Middle frontal gyrus (tissue), 1 donor: Measurements from ENCODE around the gene CENPO.

Source experiments
- DNase-seq: peaks from one replicate; pipeline ENCODE4 v3.0.0-alpha.2; 2015; ENCODE audit warnings: low spot score; ENCODE audit errors: extremely low spot score

The CENPO gene

GRCh38 chr2:24859968-24860600, 66.9 kb downstream of the CENPO start:
- no peak for DNase-seq

GRCh38 chr2:24860631-24861030, 67.4 kb downstream of the CENPO start:
- no peak for DNase-seq

GRCh38 chr2:24861500-24861899, 68.3 kb downstream of the CENPO start:
- DNase-seq = no peak

GRCh38 chr2:24863641-24864040, 70.4 kb downstream of the CENPO start:
- no peak for DNase-seq

GRCh38 chr2:24866946-24867345, 73.7 kb downstream of the CENPO start:
- no peak for DNase-seq

GRCh38 chr2:24870440-24870839, 77.2 kb downstream of the CENPO start:
- no peak for DNase-seq

GRCh38 chr2:24870891-24871705, 77.9 kb downstream of the CENPO start:
- no peak for DNase-seq

- no peak for DNase-seq
These were observed 78.7 kb downstream of the CENPO start for GRCh38 chr2:24871852-24872333.
